CD8-positive, alpha-beta memory T cell (primary cell): ENCODE data around the gene DUSP28. TPM values are rescaled to one million over a fixed set of nuclear protein-coding genes. Genes with fewer than 3 reads are reported as not detected.
A peak's percentile ranks its signal among the peaks of the same experiment; 100 is the strongest.

Experiments used
- CTCF ChIA-PET: fragments of 350-600 bp; sonication (Branson Sonifier 250); formaldehyde crosslinking; loops from one replicate; lab custom pipeline; 2021; ENCODE audit warnings: antibody characterized with exemption; lab: Charles Lee
- POLR2A ChIA-PET: fragments of 350-600 bp; sonication (Branson Sonifier 250); formaldehyde crosslinking; loops from one replicate; lab custom pipeline; 2021; ENCODE audit warnings: antibody characterized with exemption; lab: Charles Lee
- DNase-seq, 5 donors: peaks; one replicate each; pipeline versions ENCODE4 v3.0.0 to v3.0.0-alpha.2; 2020 to 2022; ENCODE audit warnings: mixed read lengths in 1 of 5
- H3K27ac ChIP-seq: one replicate; pipeline ENCODE4 v1.7.0; 2013; ENCODE audit warnings: low read depth, mild to moderate bottlenecking, low read length, moderate library complexity
- H3K27me3 ChIP-seq: 2 replicates; pipeline ENCODE4 v1.7.0; 2013; ENCODE audit warnings: low read length, mild to moderate bottlenecking; ENCODE audit not compliant: insufficient read depth, poor library complexity, severe bottlenecking
- H3K36me3 ChIP-seq: 2 replicates; pipeline ENCODE4 v1.7.0; 2013; ENCODE audit warnings: mild to moderate bottlenecking, low read length, moderate library complexity; ENCODE audit not compliant: insufficient read depth
- H3K4me1 ChIP-seq: 2 replicates; pipeline ENCODE4 v1.7.0; 2013; ENCODE audit warnings: mild to moderate bottlenecking, low read length, moderate library complexity; ENCODE audit not compliant: insufficient read depth
- H3K4me3 ChIP-seq: 2 replicates; pipeline ENCODE4 v1.7.0; 2013; ENCODE audit warnings: mild to moderate bottlenecking, low read length
- H3K9me3 ChIP-seq: 2 replicates; pipeline ENCODE4 v1.7.0; 2013; ENCODE audit warnings: mild to moderate bottlenecking, low read length
- H3K27ac Mint-ChIP-seq, 8 donors: one replicate each; pipeline ENCODE4 v1.8.0; 2020 to 2021; ENCODE audit warnings: mixed read lengths in 8 of 8, mild to moderate bottlenecking in 6 of 8, inconsistent platforms in 3 of 8, moderate library complexity in 3 of 8
- H3K27me3 Mint-ChIP-seq, 2 donors: one replicate each; pipeline ENCODE4 v1.8.0; 2020 to 2021; ENCODE audit warnings: mixed read lengths in 2 of 2, mild to moderate bottlenecking in 1 of 2, moderate library complexity in 1 of 2
- H3K36me3 Mint-ChIP-seq, 3 donors: one replicate each; pipeline ENCODE4 v1.8.0; 2020 to 2021; ENCODE audit warnings: mixed read lengths in 3 of 3, inconsistent platforms in 1 of 3, mild to moderate bottlenecking in 1 of 3
- H3K4me1 Mint-ChIP-seq, 3 donors: one replicate each; pipeline ENCODE4 v1.8.0; 2020 to 2021; ENCODE audit warnings: mixed read lengths in 3 of 3, inconsistent platforms in 1 of 3, mild to moderate bottlenecking in 1 of 3
- H3K4me3 Mint-ChIP-seq, 7 donors: one replicate each; pipeline ENCODE4 v1.8.0; 2020 to 2021; ENCODE audit warnings: mixed read lengths in 7 of 7, mild to moderate bottlenecking in 6 of 7, moderate library complexity in 4 of 7, inconsistent platforms in 2 of 7
- H3K9me3 Mint-ChIP-seq, 5 donors: one replicate each; pipeline ENCODE4 v1.8.0; 2020 to 2022; ENCODE audit warnings: mixed read lengths in 5 of 5, mild to moderate bottlenecking in 3 of 5, moderate library complexity in 2 of 5, inconsistent platforms in 1 of 5
- polyA plus RNA-seq: library from polyadenylated mRNA; unstranded; fragments of 300-500 nt; fragmentation: Illumina TruSeq; gene quantifications from one replicate; pipeline ENCODE4 v1.2.3, GENCODE V29; 2021
- total RNA-seq, 2 experiments: library from RNA; stranded (reverse); gene quantifications; one replicate each; pipeline ENCODE4 v1.2.3, GENCODE V29; 2021

The DUSP28 gene
- total and polyA plus RNA-seq, 3 experiments from 2014 or later, result 7.0 to 22.0 (median 7.0) TPM

DNA sequence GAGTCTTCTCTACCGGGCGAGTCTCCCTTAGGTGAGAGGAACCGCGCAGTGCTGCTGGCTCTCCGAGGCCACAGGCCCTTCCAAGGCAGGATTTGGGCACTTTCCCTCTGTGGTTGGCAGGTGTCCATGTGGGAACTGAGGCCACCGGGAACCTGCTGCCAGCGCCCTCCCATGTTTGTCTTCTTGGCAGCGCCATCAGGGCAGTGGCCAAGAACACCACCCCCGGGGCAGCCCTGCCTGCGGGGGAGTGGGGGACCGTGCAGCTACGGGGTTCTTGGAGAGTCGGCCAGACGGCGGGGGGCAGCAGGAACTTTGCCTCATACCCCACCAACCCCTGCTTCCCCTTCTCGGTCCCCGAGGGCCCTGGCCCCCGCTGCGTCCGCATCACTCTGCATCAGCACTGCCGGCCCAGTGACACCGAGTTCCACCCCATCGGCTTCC lies 36.4 kb downstream of the DUSP28 start:
- DNase-seq, result peak in 1 of 5 donors; percentile 40
- Mint-ChIP-seq H3K4me3 (no peak overlapping the region), H3K27me3 (no peaks in the 10 kb centered on the region), H3K9me3 (no peaks in the 10 kb centered on the region), H3K4me1 (peaks cover 0 to 4% (median 4%) of the 10 kb centered on the region in 3 donors), H3K36me3 (peaks cover 0 to 84% (median 0%) of the 10 kb centered on the region in 3 donors), H3K27ac (peak overlapping the region in 1 of 8 donors; percentile 38)
- Histone ChIP-seq H3K4me1 (no peaks in the 10 kb centered on the region), H3K9me3 (no peaks in the 10 kb centered on the region), H3K36me3 (peaks cover 3% of the 10 kb centered on the region), H3K4me3 (no peak overlapping the region), H3K27me3 (no peaks in the 10 kb centered on the region), H3K27ac (no peak overlapping the region)
- CTCF ChIA-PET, result interaction anchor here (1.4 to 1.5 kb wide), 2 partner anchors 26 to 82 kb away, joined by 4 read pairs; no protein-coding TSS in a partner anchor
- POLR2A ChIA-PET, result no interaction called here

DNA sequence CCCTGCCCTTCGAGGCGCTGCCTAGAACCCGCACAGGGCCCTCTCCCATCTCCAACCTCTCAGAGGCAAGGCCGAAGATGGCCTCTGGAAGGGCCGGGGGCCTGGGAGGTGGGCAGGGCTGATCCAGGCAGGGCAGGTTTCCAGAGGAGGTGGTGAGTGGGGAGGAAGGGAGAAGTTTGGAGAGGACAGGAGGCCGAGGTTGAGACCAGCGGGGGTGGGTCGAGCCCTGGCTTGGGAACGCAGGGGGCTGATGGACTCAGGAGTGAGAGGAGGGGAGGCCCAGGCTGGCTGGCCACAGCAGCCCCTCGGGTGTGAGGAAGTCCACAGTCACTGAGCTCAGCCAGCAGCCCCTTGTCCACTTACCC lies 36.9 kb downstream of the DUSP28 start:
- H3K27ac ChIP-seq, result no peak overlapping the region

DNA sequence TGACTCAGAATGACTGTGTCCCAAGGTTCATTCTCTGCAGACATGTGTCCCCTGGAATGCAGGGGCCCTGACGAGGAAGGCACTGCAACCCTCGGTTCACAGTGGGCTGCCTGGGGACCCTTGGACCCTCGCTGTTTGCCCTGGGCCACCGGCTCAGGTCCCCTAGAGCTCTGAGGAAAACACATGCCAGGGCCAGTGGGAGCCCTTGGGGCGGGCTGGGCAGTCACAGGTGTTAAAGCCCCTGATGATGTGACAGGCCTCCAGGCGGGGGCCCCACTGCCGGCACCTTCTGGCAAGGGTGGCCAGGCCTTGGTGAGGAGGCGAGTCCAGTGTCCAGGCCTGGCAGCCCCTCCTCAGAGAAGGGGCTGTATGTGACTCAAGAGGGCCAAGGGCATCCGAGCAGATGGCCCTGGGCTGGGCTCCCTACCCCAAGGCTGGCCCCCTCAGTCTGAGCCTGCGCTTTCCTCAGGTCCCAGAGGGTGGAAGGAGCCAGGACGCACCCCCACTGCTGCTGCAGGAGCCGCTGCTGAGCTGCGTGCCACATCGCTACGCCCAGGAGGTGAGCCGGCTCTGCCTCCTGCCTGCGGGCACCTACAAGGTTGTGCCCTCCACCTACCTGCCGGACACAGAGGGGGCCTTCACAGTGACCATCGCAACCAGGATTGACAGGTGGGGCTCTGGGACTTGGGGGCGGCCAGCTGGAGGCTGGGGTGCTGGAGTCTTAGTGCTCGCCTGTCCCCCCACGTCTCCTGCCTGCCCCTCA lies 37.4 kb downstream of the DUSP28 start:
- Mint-ChIP-seq H3K27me3 (no peaks in the 10 kb centered on the region), H3K9me3 (no peaks in the 10 kb centered on the region), H3K4me3 (no peak overlapping the region), H3K4me1 (peaks cover 0 to 2% (median under 1%) of the 10 kb centered on the region in 3 donors), H3K36me3 (peaks cover 0 to 78% (median 0%) of the 10 kb centered on the region in 3 donors), H3K27ac (no peak overlapping the region)
- Histone ChIP-seq H3K4me1 (no peaks in the 10 kb centered on the region), H3K27me3 (no peaks in the 10 kb centered on the region), H3K27ac (no peak overlapping the region), H3K4me3 (no peak overlapping the region), H3K9me3 (no peaks in the 10 kb centered on the region), H3K36me3 (peaks cover 3% of the 10 kb centered on the region)
- ChIA-PET CTCF (interaction anchor here (1.4 kb wide), 1 partner anchor 84 kb away, joined by 4 read pairs; no protein-coding TSS in a partner anchor), POLR2A (no interaction called here)
- DNase-seq, result peak in 1 of 5 donors; percentile 26

More for the DNA sequence above, 36.9 kb downstream of the DUSP28 start:
- peaks cover 0 to 4% (median 3%) of the 10 kb centered on the region in 3 donors for H3K4me1 Mint-ChIP-seq
- no peaks in the 10 kb centered on the region for H3K4me1 ChIP-seq
- no peaks in the 10 kb centered on the region for H3K9me3 Mint-ChIP-seq
- ChIA-PET CTCF (interaction anchor here (1.4 to 1.5 kb wide), 2 partner anchors 25 to 83 kb away, joined by 4 read pairs; no protein-coding TSS in a partner anchor), POLR2A (no interaction called here)
- H3K9me3 ChIP-seq, result no peaks in the 10 kb centered on the region
- no peaks in the 10 kb centered on the region for H3K27me3 ChIP-seq
- peaks cover 3% of the 10 kb centered on the region for H3K36me3 ChIP-seq
- peak in 1 of 5 donors; percentile 41 for DNase-seq
- no peaks in the 10 kb centered on the region for H3K27me3 Mint-ChIP-seq
- H3K36me3 Mint-ChIP-seq, result peaks cover 0 to 84% (median 0%) of the 10 kb centered on the region in 3 donors
- no peak overlapping the region for H3K4me3 Mint-ChIP-seq
- H3K27ac Mint-ChIP-seq, result no peak overlapping the region
- H3K4me3 ChIP-seq, result no peak overlapping the region

DNA sequence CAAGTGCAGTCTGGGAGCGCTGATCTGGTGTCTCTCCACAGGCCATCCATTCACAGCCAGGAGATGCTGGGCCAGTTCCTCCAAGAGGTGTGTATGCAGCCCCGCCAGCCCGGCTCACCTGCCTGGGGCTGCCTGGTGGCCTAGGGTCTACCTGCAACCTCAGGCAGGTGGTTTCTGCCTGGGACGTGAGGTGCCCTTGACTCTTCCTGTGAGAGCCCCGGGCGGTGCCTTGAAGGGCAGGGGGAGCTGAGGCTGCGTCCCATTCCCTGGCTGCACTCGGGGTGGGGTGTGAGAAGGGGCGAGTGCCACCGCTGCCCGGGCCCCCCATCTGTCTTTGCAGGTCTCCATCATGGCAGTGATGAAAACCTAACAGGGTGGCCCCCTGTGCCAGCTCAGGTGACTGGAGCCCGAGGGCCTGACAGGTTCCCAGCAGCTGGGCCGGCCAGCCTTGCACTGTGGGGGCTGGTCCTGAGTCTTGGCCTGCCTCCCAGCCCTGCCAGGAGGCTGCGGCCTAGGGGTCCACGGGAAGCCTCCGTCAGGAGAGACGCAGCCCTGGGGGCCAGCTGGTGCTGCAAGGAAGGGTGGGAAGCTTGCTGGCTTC lies 38.3 kb downstream of the DUSP28 start:
- ChIA-PET POLR2A (no interaction called here), CTCF (interaction anchor here (1.2 kb wide), 1 partner anchor 10 kb away, joined by 3 read pairs; no protein-coding TSS in a partner anchor)
- Histone ChIP-seq H3K27me3 (no peaks in the 10 kb centered on the region), H3K9me3 (no peaks in the 10 kb centered on the region), H3K4me1 (no peaks in the 10 kb centered on the region), H3K4me3 (no peak overlapping the region), H3K27ac (no peak overlapping the region), H3K36me3 (no peaks in the 10 kb centered on the region)
- peak in 1 of 5 donors; percentile 37 for DNase-seq
- Mint-ChIP-seq H3K36me3 (peaks cover 0 to 72% (median 0%) of the 10 kb centered on the region in 3 donors), H3K4me1 (no peaks in the 10 kb centered on the region), H3K9me3 (no peaks in the 10 kb centered on the region), H3K27ac (no peak overlapping the region), H3K4me3 (no peak overlapping the region), H3K27me3 (no peaks in the 10 kb centered on the region)

DNA sequence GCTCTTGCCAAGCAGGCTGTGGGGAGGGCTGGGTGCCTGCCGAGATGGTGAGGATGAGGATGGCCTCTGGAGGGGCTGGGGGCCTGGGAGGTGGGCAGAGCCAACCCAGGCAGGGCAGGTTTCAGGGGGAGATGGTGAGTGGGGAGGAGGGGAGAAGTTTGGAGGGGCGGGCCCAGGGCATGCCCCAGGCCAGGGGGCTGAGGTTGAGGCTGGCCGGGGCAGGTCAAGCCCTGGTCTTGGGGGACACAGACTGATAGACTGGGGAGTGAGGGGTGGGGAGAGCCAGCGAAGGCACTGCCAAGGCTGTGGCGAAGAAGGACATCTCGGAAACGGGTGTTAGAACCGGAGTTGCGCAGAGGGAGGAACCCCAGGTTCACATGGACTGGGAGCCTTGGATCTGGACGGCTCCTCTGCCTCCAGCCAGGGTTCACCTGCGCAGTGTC lies 39.0 kb downstream of the DUSP28 start:
- CTCF ChIA-PET, result interaction anchor here (1.2 kb wide), 1 partner anchor 9 kb away, joined by 3 read pairs; no protein-coding TSS in a partner anchor

DNA sequence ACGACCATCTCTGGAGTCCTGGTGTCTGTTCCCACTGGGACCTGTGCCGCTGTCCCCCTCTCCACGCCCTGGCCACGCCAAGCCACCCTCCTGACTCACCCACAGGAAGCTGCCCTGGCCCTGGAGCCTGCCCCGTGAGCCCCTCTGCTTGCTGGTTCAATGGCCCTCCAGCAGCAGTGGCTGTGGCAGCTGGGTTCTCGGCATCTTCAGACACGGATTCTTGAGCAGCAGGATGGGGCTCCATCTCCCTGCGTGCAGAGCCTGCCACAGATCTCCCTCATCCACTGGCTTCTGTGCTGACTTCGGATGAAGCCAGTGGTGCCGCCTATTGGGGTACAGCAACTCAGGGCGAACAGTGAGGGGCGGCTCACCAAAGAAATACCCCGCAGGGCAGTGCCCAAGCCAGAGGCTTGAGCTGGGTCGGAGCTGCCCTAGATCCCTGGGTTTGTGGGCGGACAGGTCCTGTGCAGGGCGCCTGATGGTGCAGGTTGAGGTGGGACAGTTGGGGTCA lies 40.3 kb downstream of the DUSP28 start:
- DNase-seq, result peak in 1 of 5 donors; percentile 39
- Mint-ChIP-seq H3K4me3 (no peak overlapping the region), H3K27ac (no peak overlapping the region), H3K4me1 (no peaks in the 10 kb centered on the region), H3K36me3 (peaks cover 0 to 59% (median 0%) of the 10 kb centered on the region in 3 donors), H3K27me3 (no peaks in the 10 kb centered on the region), H3K9me3 (no peaks in the 10 kb centered on the region)
- POLR2A ChIA-PET, result no interaction called here
- CTCF ChIA-PET, result no interaction called here
- Histone ChIP-seq H3K9me3 (no peaks in the 10 kb centered on the region), H3K36me3 (no peaks in the 10 kb centered on the region), H3K27me3 (no peaks in the 10 kb centered on the region), H3K4me1 (no peaks in the 10 kb centered on the region), H3K27ac (no peak overlapping the region), H3K4me3 (no peak overlapping the region)

More for the DNA sequence above, 39.0 kb downstream of the DUSP28 start:
- Mint-ChIP-seq H3K4me3 (no peak overlapping the region), H3K4me1 (no peaks in the 10 kb centered on the region), H3K9me3 (no peaks in the 10 kb centered on the region), H3K27ac (peak overlapping the region in 1 of 8 donors; percentile 41), H3K36me3 (peaks cover 0 to 65% (median 0%) of the 10 kb centered on the region in 3 donors), H3K27me3 (no peaks in the 10 kb centered on the region)
- Histone ChIP-seq H3K27me3 (no peaks in the 10 kb centered on the region), H3K4me1 (no peaks in the 10 kb centered on the region), H3K36me3 (no peaks in the 10 kb centered on the region), H3K27ac (no peak overlapping the region), H3K4me3 (no peak overlapping the region), H3K9me3 (no peaks in the 10 kb centered on the region)
- POLR2A ChIA-PET, result no interaction called here
- peak in 1 of 5 donors; percentile 23 for DNase-seq

DNA sequence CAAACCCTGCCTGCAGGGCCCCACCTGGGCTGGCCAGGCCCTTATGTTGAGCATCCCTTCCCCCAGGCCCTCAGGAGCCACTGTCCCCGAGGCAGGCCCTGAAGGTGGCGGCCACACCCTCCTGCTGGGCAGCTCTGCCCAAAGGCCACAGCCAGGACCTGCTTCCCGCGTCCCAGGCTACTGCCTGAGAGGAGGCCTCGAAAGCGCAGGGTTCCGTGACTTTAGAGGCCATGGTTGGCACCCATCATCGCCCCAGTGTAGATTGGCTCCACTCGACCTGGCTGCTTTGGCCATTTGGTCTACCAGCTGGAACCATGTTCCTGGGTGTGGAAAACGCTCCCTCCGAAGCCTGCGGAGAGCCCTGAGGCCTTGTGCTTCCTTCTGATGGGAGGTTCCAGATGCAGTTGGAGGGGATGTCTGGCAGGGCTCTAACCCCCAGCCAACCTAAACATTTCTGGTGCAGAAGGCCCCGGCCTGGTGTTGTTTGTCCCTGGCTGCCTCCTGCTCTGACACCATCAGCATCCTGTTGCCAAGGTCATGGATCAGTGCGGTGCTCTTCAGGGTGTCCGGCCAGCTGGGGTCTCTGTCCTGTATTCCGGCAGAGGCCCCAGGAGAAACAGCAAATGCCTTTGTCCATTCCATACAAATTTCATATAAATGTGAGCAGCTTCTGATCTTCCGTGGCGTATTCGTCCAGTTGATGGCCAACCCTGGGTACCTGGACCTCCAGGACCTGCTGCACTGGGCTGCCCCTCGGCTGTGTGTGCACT lies 41.1 kb downstream of the DUSP28 start:
- no peaks in the 10 kb centered on the region for H3K4me1 ChIP-seq
- ChIA-PET POLR2A (no interaction called here), CTCF (no interaction called here)
- Mint-ChIP-seq H3K27ac (peak overlapping the region in 1 of 8 donors; percentile 21), H3K4me1 (no peaks in the 10 kb centered on the region), H3K36me3 (peaks cover 0 to 52% (median 0%) of the 10 kb centered on the region in 3 donors), H3K27me3 (no peaks in the 10 kb centered on the region), H3K9me3 (no peaks in the 10 kb centered on the region), H3K4me3 (no peak overlapping the region)
- no peak overlapping the region for H3K4me3 ChIP-seq
- no peaks in the 10 kb centered on the region for H3K27me3 ChIP-seq
- H3K36me3 ChIP-seq, result no peaks in the 10 kb centered on the region
- peak in 1 of 5 donors; percentile 36 for DNase-seq
- H3K9me3 ChIP-seq, result no peaks in the 10 kb centered on the region
- H3K27ac ChIP-seq, result no peak overlapping the region
